Head of caudate nucleus (tissue), 42 donors: Measurements from ENCODE around the gene TOMM5.

Experiments used
- DNase-seq, 42 donors: peaks; one replicate each; pipeline versions ENCODE4 v3.0.0 to v3.0.0-alpha.2; 2020 to 2021; ENCODE audit warnings: mixed read lengths in 7 of 42
- intact Hi-C: fragments of 100-400 bp; cut with DNase I; formaldehyde crosslinking; loops from one replicate; pipeline ENCODE4 v1.15.0; 2022

The TOMM5 gene

DNA sequence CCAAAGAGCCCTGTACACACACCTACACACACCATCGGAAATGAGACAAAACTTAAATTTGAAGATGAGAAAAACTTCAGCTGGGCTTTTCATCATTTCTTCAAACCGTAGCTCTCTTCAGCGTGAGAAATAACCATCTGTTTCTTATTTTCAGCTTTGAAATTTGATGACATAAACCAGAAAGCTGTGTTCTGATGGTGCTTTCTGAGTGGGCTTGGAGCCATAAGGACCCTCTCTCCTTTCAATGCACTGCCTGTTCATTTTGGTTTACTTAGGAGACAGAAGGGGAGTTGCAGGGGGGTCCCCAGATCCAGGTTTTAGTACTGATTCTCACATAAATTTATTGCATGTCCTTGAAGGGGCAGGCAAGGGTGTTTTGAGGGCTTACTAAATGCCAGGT, 25.7 kb downstream of the TOMM5 start:
- intact Hi-C loops = no loop called here

DNA sequence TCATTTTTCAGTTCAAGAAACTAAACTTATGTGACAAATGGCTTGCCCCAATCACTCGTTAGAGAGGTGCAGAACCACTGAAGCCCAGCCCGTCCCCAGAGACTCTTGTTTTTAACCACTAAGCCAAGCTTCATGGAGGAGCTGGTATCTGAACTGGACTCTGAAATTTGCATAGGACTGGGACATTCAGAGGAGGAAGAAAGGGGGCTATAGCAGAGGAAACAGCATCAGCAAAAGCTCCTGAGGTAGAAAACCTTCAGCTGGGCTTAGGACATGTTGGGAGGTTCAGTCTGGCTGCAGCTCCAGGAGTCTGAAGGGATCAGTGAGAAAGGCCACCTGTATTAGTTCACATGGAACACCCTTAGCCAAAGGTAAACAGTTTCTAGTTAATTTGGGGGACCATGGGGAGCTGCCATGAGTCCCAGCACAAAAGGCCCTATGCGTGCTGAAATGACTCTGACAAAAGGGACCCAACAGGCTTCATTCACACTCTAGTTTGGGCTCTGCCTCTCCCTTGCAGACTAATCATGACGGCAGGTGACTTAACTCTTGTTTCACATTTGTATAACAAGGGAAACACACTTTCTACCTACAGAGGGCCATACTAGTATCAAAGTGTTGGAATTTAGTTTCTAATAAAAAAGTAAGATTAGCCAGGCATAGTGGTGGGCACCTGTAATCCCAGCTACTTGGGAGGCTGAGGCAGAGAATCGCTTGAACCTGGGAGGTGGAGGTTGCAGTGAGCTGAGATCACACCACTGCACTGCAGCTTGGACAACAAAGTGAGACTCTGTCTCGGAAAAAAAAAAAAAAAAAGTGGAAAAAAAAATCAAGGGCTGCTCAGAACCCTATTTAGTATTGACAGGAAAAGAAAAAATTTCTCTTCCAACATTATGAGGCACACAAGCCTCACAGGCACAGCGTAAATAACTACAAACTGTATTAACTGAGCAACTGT, 26.5 kb downstream of the TOMM5 start:
- no peak for DNase-seq
- intact Hi-C loops = no loop called here

More for the DNA sequence above, 25.7 kb downstream of the TOMM5 start:
- DNase-seq = no peak

DNA sequence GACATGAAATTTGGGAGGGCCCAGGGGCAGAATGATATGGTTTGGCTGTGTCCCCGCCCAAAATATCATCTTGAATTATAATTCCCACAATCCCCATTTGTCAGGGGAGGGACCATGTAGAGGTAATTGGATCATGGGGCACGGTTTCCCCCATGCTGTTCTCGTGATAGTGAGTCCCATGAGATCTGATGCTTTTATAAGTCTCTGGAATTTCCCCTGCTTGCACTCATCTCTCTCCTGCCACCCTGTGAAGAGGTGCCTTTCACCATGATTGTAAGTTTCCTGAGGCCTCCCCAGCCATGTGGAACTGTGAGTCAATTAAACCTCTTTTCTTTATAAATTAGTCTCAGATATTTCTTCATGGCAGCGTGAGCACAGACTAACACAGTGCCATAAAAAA, 27.5 kb downstream of the TOMM5 start:
- intact Hi-C loops = no loop called here
- no peak for DNase-seq

DNA sequence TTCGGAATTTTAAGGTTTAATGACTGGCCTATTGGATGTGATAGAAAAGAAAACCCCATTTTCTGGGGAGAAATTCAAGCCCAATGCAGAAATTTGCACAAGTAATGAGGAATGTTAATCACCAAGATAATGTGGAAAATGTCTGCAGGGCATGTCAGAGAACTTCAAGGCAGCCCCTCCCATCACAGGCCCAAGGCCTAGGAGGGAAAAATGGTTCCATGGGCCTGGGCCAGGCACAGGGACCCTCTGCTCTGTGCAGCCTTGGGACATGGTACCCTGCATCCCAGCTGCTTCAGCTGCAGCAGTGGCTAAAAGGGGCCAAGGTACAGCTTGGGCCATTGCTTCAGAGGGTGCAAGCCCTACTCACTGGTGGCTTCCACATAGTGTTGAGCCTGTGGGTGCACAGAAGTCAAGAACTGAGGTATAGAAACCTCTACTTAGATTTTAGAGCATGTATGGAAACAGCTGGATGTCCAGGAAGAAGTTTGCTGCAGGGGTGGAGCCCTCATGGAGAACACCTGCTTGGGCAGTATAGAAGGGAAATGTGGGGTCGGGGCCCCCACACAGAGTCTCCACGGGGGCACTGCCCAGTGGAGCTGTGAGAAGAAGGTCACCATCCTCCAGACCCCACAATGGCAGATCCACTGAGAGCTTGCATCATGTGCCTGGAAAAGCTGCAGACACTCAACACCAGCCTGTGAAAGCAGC, 28.4 kb downstream of the TOMM5 start:
- intact Hi-C loops = no loop called here
- no peak for DNase-seq

DNA sequence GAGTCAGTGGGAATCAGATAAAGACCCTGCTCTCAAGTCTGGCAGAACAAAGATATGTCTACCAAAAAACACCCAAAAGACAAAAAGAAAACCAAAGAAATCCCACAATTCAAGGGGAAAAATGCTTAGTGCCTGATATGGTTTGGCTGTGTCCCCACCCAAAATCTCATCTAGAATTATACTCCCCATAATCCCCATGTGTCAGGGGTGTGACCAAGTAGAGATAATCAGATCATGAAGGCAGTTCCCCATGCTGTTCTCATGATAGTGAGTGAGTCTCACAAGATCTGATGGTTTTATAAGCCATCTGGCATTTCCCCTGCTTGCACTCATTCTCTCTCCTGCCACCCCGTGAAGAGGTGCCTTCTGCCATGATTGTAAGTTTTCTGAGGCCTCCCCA, 29.6 kb downstream of the TOMM5 start:
- intact Hi-C loops = no loop called here
- no peak for DNase-seq

DNA sequence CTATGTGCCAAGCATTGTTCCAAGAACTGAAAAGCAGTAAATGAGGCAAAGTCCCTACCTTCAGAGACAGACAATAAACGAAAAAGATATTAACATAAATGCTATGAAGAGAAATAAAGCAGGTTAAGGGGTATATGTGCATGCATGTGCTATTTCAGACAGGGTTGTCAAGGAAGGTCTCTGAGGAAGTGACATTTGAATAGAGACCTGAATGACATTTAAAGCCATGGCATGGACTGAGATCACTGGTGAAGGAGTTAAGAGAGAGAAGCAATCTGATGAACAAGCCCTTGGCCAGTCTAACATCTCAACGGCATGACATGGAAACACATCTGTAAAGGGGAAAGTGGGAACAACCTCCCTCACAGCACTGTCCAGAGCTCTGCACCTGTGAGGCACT, 30.7 kb downstream of the TOMM5 start:
- intact Hi-C loops = no loop called here
- no peak for DNase-seq

DNA sequence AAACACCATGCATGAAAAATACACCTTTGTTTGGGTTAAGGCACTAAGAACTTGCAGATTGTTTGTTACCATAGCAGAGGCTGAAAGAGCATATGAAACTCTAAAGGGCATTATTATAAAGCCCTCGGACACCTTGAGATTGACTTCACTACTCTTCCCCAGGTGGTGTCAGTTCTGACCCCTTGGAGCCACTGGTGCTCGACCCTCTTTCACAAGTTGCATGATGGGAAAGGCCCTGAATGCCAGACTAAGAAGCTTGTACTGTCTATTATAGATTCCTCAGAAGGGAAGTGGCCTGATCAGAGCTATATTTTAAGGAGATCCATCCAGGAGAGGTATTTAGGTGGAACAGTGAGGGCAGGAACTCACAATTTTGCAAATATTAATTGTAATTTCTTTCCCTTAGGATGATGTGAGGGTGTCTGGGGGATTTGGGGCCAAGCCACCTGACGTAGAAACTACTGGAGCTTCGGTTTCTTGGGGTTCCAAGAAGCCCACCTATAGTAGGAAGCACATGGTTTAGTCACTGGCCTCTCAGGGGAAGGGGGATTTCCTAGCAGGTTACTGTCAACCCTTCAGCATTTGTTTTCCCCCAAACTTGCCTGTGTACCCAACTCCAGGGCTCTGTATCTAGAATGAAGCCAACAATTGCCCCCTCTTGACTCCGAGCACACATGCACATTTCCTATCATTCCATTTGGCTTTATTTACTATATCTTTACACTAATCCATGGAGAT, 32.4 kb downstream of the TOMM5 start:
- intact Hi-C loops = no loop called here
- DNase-seq = no peak

DNA sequence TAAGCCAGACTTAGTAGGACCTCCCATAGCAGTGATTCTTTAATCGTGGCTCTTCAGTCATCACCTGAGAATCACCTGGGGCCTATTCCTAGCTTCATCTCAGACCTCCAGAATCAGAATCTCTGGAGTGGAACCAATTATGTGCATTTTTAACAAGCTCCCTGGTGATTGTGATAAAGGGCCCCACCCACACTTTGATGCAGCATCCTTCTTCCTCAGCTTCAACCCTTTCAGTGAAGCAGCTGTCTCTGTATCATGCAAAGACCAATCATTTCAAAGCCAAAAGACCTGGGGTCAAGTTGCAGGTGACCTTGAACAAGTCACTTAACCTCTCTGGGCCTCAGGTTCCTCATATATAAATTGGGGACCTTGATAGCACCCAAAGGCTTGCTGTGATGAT, 33.3 kb downstream of the TOMM5 start:
- no peak for DNase-seq
- intact Hi-C loops = no loop called here

DNA sequence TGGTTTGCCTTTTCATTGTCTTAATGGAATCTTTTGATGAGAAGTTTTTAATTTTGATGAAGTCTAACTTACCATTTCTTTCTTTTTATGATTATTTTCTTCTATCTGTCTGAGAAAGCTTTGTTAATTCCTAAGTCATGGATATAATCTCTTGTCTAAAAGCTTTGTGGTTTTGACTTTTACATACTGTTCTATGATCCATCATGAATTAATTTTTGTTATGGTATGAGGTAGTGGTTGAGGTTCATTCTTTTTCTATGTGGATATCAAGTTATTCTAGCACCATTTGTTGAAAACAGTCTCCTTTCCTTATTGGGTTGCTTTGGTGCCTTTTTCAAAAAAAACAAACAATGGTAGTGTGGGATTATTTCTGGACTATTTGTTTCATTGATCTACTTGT, 36.6 kb downstream of the TOMM5 start:
- DNase-seq = no peak
- intact Hi-C loops = no loop called here

DNA sequence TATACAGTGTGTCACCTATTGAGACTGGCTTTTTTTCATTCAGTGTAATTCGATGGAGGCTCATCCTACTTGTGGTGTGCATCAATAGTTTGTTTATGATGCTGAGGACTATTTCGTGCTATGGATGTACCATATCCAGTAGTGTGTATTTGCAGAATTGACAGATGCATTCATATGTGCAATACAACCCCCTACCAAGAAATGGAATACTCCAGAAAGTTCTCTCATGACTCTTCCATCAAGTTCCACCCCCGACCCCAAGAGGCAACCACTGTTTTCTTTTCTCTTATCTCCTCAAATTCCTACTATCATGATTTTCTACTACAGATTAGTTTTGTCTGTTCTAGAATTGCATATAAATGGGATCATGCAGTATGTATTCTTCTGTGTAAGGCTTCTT, 38.1 kb downstream of the TOMM5 start:
- intact Hi-C loops = no loop called here

DNA sequence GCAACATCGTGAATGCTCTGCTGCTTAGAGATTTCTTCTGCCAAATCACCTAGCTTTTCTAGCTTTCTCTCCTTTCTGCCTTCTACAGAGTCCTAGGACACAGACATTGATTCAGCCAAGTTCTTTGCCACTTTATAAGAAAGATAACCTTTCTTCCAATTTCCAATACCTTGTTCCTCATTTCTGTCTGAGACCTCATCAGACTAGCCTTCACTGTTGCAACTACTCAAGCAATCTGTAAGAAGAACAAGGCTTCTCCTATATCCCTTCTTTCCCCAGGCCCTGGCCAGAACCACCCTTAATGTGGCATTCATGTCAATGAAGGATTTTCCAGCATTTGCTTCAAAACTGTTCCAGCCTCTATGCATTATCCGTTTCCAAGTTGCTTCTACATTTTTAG, 40.5 kb downstream of the TOMM5 start:
- DNase-seq = no peak
- intact Hi-C loops = no loop called here

More for the DNA sequence above, 38.1 kb downstream of the TOMM5 start:
- DNase-seq = no peak

DNA sequence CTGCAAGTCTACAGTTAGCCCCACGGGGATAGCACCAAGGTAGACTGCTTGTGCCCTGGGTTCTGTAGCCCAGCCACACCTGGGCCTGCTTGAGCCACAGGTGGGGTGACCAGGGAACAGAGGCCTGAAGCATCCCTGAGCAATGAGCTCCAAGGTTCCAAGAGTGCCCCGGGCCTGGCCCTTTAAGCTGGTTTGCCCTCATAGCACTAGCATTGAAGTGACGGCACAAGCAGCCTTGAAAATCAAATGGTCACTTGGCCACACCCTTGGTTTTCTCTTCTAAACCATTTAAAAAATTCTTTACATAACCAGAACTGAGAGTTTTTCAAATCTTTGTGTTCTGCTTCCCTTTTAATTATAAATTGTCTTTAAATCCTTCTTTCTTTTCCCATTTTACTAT, 40.9 kb downstream of the TOMM5 start:
- DNase-seq = no peak
- intact Hi-C loops = no loop called here

DNA sequence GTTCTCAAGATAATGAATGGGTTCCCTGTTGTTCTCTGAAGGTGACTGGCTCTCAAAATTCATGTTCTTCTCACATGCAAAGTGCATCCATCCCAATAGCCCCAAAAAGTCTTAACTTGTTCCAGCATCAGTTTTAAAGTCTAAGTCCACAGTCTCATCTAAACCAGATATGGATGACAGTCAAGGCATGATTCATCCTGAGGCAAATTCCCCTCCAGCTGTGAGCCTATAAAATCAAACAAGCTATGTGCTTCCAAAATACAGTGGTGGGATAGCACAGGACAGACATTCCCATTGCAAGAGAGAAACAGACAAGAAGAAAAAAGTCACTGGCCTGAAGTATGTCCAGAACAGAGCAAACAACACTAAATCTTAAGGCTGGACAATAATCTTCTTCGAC, 41.6 kb downstream of the TOMM5 start:
- DNase-seq = no peak
- intact Hi-C loops = no loop called here

DNA sequence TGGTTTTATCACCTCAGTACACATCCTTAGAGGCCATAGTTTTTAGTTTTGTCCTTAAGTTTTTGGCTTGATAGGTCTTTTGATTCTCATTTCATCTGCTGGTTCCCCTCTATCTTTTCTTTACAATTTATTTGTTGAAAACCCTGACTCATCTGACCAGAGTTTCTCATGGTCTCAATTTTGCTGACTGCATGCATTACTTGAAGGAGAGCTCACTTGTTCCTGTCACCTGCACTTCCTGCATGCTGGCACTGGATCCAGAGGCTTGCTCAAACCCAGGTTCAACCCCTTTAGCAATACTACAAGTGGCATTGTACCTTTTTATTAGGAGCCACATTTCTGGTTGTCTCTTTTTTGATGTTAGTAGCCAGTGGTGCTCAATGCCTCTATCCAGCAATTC, 42.9 kb downstream of the TOMM5 start:
- DNase-seq = no peak
- intact Hi-C loops = no loop called here

DNA sequence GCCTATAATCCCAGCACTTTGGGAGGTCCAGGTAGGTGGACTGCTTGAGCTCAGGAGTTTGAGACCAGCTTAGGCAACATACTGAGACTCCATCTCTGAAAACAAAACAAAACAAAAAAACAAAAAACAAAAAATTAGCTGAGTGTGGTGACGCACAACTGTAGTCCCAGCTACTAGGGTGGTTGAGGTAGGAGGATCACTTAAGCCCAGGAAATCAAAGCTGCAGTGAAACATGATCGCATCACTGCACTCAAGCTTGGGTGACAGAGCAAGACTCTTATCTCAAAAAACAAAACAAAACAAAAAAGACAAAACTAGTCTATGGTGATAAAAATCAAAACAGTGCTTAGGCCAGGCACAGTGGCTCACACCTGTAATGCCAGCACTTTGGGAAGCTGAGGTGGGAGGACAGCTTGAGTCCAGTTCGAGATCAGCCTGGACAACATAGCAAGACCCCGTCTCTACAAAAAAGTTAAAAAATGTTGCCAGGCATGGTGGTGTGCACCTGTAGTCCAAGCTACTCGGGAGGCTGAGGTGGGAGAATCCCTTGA, 45.0 kb downstream of the TOMM5 start:
- intact Hi-C loops = no loop called here
- no peak for DNase-seq

DNA sequence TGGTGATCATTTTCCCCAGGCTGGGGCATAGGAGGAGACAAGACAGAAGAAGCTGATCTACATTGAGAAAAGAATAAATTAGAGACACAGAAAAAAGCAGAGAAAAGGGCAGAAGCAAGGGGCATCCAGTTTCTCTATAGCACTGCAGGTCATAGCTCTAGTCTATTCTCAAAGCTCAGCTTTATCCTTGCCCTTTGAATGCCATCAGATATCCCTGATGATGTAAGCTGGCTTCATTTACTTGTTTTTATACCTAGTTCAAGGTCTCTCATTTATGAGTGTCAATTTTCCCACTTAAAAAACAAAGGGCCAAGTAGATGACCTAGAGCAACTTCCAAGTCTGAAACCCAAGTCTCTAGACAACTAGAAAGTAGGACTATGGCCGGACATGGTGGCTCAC, 48.9 kb downstream of the TOMM5 start:
- intact Hi-C loops = no loop called here
- no peak for DNase-seq

DNA sequence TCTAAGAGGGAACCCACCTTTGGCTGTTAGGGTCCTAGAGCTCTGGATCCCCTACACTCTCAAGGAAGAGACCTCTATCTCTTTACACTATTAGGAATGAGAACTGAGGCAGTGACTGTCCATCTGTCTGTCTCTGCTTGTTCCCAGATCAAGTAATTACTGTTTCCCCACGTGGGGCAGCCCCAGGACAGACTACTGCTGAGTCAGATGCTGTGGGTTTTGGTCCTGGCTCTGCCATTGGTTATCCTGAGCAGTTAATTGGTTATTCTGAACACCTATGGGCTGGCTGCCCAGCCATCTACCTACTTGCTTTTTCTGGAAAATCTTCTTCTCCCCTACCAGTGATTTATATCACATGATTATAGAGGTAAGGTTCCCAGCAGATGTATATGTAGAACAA, 49.5 kb downstream of the TOMM5 start:
- intact Hi-C loops = no loop called here
- no peak for DNase-seq

DNA sequence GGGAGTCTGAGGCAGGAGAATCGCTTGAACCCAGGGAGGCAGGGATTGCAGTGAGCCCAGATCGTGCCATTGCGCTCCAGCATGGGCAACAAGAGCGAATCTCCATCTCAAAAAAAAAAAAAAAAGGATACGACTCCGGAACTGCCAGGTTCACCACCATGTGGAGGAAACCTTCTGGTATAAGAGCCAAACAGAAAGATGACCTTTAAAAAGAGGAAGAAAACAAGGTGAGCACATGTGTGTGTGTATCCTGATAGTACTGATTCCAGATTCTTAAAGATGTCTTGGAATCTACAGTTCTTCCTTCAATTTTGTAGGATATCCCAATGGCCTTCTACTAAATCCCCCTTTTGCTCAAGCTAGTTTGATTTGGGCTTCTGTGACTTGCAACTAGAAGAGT, 49.9 kb downstream of the TOMM5 start:
- no peak for DNase-seq
- intact Hi-C loops = no loop called here

DNA sequence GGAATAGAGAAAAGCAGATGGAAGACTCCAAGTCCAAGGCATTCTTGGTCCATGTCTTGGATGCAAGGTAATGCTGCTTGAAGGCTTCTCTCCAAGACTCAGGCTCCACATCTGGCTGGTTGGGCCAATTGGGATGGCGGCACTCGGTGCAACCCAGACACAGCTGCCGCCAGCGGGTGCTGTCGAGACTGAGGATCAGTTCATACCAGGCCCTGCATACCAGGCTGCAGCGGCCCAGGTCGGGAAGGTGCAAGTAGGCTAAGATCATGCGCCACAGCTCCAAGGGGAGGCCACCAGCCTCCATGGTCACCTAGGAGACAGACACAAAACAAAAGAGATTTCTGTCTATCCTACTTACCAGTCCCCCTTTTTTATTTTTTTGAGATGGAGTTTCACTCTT, 50.9 kb downstream of the TOMM5 start:
- no peak for DNase-seq
- intact Hi-C loops = no loop called here

DNA sequence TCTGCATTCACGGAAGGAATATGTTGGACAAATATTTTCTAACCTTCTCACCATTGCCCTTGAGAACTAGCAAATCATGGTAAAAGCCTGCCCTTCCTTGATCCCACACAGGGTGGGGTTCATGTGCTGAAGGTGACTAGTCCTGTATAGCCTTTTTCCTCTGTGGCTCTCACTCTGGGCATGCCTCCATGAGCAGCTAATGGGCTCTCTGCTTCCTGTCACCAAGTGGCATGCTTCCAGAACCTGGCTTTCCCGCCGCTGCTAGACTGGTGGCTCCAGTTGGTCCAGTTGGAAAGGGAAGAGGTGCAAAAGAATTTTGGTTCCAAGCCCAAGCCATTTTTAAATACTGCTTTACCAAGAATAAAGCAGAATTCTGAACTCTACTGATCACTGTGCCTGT, 51.8 kb downstream of the TOMM5 start:
- intact Hi-C loops = no loop called here
- peak in 25 of 42 donors; percentile 9 to 69 (median 30) for DNase-seq
